HEK293 (cell line): Measurements from ENCODE around the gene BAIAP2.

Source experiments
- CTCF ChIA-PET: fragments of 350-600 bp; formaldehyde crosslinking; extraction: SDS; loops from one replicate; lab custom pipeline; 2021; ENCODE audit warnings: antibody characterized with exemption; lab: Yijun Ruan, JAX
- POLR2A ChIA-PET: fragments of 300-600 bp; formaldehyde crosslinking; extraction: SDS; loops from one replicate; lab custom pipeline; 2020; ENCODE audit warnings: antibody characterized with exemption, inconsistent platforms; lab: Yijun Ruan, JAX
- H3K27ac ChIP-seq: fragments of 200-500 bp; sonication (Bioruptor generic); 2 replicates; pipeline ENCODE4 v1.5.1; 2014; ENCODE audit warnings: low read depth, low read length, control low read depth, inconsistent platforms; ENCODE audit errors: extremely low read depth
- H3K36me3 ChIP-seq, 2 experiments: fragments of 200-500 bp in 1 of 2; sonication (Bioruptor generic) in 1 of 2; 1 replicate in 1 of 2; 2 replicates in 1 of 2; pipeline ENCODE4 v1.5.1; 2014 to 2017; ENCODE audit warnings: inconsistent platforms in 2 of 2, low read length in 2 of 2; ENCODE audit not compliant: control insufficient read depth in 2 of 2, insufficient read depth in 1 of 2
- H3K4me1 ChIP-seq: fragments of 200-500 bp; sonication (Bioruptor generic); 2 replicates; pipeline ENCODE4 v1.5.1; 2014; ENCODE audit warnings: mild to moderate bottlenecking, low read length, inconsistent platforms; ENCODE audit not compliant: control insufficient read depth, insufficient read depth
- H3K4me3 ChIP-seq: 2 replicates; pipeline ENCODE4 v1.5.1; 2011; ENCODE audit warnings: low read depth, mild to moderate bottlenecking, control low read depth, low read length, moderate library complexity
- H3K9me3 ChIP-seq: fragments of 200-500 bp; sonication (Bioruptor generic); 2 replicates; pipeline ENCODE4 v1.5.1; 2014; ENCODE audit warnings: low read depth, low read length, inconsistent platforms; ENCODE audit not compliant: control insufficient read depth, insufficient read depth
- ATF2 ChIP-seq: fragments of 450-650 bp; formaldehyde crosslinking; IDR thresholded peaks from 2 replicates; pipeline ENCODE4 v1.5.1; 2016; ENCODE audit warnings: missing biosample characterization, missing genetic modification characterization, low read depth
- GLIS1 ChIP-seq: fragments of 450-650 bp; formaldehyde crosslinking; IDR thresholded peaks from 2 replicates; pipeline ENCODE4 v1.5.1; 2016; ENCODE audit warnings: missing biosample characterization, missing genetic modification characterization
- IKZF3 ChIP-seq: fragments of 450-650 bp; IDR thresholded peaks from 2 replicates; pipeline ENCODE4 v1.5.0; 2018; ENCODE audit warnings: missing biosample characterization, mild to moderate bottlenecking, missing genetic modification characterization, moderate library complexity
- ZBTB11 ChIP-seq: fragments of 450-650 bp; formaldehyde crosslinking; conservative IDR thresholded peaks from 2 replicates; pipeline ENCODE4 v1.5.1; 2016; ENCODE audit warnings: low read depth, missing biosample characterization, missing genetic modification characterization
- ZBTB7A ChIP-seq: fragments of 450-650 bp; formaldehyde crosslinking; IDR thresholded peaks from 2 replicates; pipeline ENCODE4 v1.5.1; 2016; ENCODE audit warnings: low read depth, missing biosample characterization, missing genetic modification characterization
- ZIC2 ChIP-seq: fragments of 450-650 bp; formaldehyde crosslinking; IDR thresholded peaks from 2 replicates; pipeline ENCODE4 v1.5.1; 2016; ENCODE audit warnings: missing biosample characterization, missing genetic modification characterization
- ZNF132 ChIP-seq: fragments of 450-650 bp; formaldehyde crosslinking; IDR thresholded peaks from 2 replicates; pipeline ENCODE4 v1.5.1; 2017; ENCODE audit warnings: missing biosample characterization, missing genetic modification characterization, borderline replicate concordance
- ZNF19 ChIP-seq: fragments of 450-650 bp; formaldehyde crosslinking; IDR thresholded peaks from 2 replicates; pipeline ENCODE4; 2016; ENCODE audit warnings: missing biosample characterization, missing genetic modification characterization, low read depth
- ZNF2 ChIP-seq: fragments of 450-650 bp; formaldehyde crosslinking; IDR thresholded peaks from 2 replicates; pipeline ENCODE4 v1.5.1; 2016; ENCODE audit warnings: missing biosample characterization, missing genetic modification characterization
- ZNF311 ChIP-seq: fragments of 450-650 bp; formaldehyde crosslinking; IDR thresholded peaks from 2 replicates; pipeline ENCODE4 v1.5.1; 2017; ENCODE audit warnings: missing biosample characterization, missing genetic modification characterization, borderline replicate concordance
- ZNF354C ChIP-seq: fragments of 450-650 bp; formaldehyde crosslinking; IDR thresholded peaks from 2 replicates; pipeline ENCODE4 v1.5.1; 2016; ENCODE audit warnings: missing biosample characterization, missing genetic modification characterization, low read depth, borderline replicate concordance
- ZNF398 ChIP-seq: fragments of 450-650 bp; formaldehyde crosslinking; IDR thresholded peaks from 2 replicates; pipeline ENCODE4 v1.5.1; 2017; ENCODE audit warnings: missing biosample characterization, missing genetic modification characterization
- ZNF423 ChIP-seq: fragments of 450-650 bp; formaldehyde crosslinking; IDR thresholded peaks from 2 replicates; pipeline ENCODE4 v1.5.1; 2016; ENCODE audit warnings: missing biosample characterization, missing genetic modification characterization
- ZNF488 ChIP-seq: fragments of 450-650 bp; formaldehyde crosslinking; IDR thresholded peaks from 2 replicates; pipeline ENCODE4 v1.5.1; 2016; ENCODE audit warnings: missing biosample characterization, missing genetic modification characterization
- ZNF660 ChIP-seq: fragments of 450-650 bp; IDR thresholded peaks from 2 replicates; pipeline ENCODE4 v1.5.1; 2018; ENCODE audit warnings: missing biosample characterization, mild to moderate bottlenecking, missing genetic modification characterization
- ZNF777 ChIP-seq: fragments of 450-650 bp; formaldehyde crosslinking; IDR thresholded peaks from 2 replicates; pipeline ENCODE4 v1.5.1; 2017; ENCODE audit warnings: missing biosample characterization, missing genetic modification characterization, borderline replicate concordance
- ZSCAN23 ChIP-seq: fragments of 450-650 bp; formaldehyde crosslinking; IDR thresholded peaks from 2 replicates; pipeline ENCODE4 v1.5.1; 2016; ENCODE audit warnings: missing biosample characterization, missing genetic modification characterization
- ZSCAN5A ChIP-seq: fragments of 450-650 bp; formaldehyde crosslinking; IDR thresholded peaks from 2 replicates; pipeline ENCODE4 v1.5.1; 2016; ENCODE audit warnings: missing biosample characterization, missing genetic modification characterization

BAIAP2 gene

GRCh38 chr17:81110488-81111040, 75.6 kb downstream of the BAIAP2 start:
- CTCF ChIA-PET: no interaction called here
- H3K4me3 ChIP-seq: no peak overlapping the region
- TF ChIP-seq ZIC2 (peak; percentile 96), GLIS1 (tag by site-specific recombination) (peak; percentile 36), ZNF354C (tag by site-specific recombination) (no peak), ZNF777 (tag by site-specific recombination) (no peak), ZNF423 (tag by site-specific recombination) (peak; percentile 25; the same call in 1 of the 2 replicates), ZBTB11 (tag by site-specific recombination) (no peak)
- POLR2A ChIA-PET: no interaction called here
- no peaks in the 10 kb centered on the region for H3K4me1 ChIP-seq
- H3K27ac ChIP-seq: no peak overlapping the region
- no peaks in the 10 kb centered on the region for H3K9me3 ChIP-seq
- H3K36me3 ChIP-seq: peaks cover 0 to 8% of the 10 kb centered on the region in 2 experiments; a peak in 1 of 3 replicates

- Histone ChIP-seq H3K27ac (no peak overlapping the region), H3K4me1 (no peaks in the 10 kb centered on the region), H3K4me3 (no peak overlapping the region), H3K9me3 (no peaks in the 10 kb centered on the region), H3K36me3 (peaks cover 0 to 8% of the 10 kb centered on the region in 2 experiments; a peak in 1 of 3 replicates)
- TF ChIP-seq ZNF488 (no peak), ATF2 (tag by site-specific recombination) (no peak), ZNF2 (no peak), ZSCAN23 (tag by site-specific recombination) (no peak)
- CTCF ChIA-PET: interaction anchor here (0.6 to 1.1 kb wide), 2 partner anchors 88 to 319 kb away, joined by 4 to 6 read pairs; no protein-coding TSS in a partner anchor
- POLR2A ChIA-PET: no interaction called here
Measured at GRCh38 chr17:81111066-81111465, 76.1 kb downstream of the BAIAP2 start.

GRCh38 chr17:81112450-81112849, 77.5 kb downstream of the BAIAP2 start:
- ChIA-PET CTCF (interaction anchor here (0.5 to 1.1 kb wide), 3 partner anchors 10 to 518 kb away, joined by 3 to 4 read pairs (median 4); no protein-coding TSS in a partner anchor), POLR2A (no interaction called here)
- no peaks in the 10 kb centered on the region for H3K4me1 ChIP-seq
- H3K27ac ChIP-seq: no peak overlapping the region
- no peaks in the 10 kb centered on the region for H3K9me3 ChIP-seq
- no peak overlapping the region for H3K4me3 ChIP-seq
- H3K36me3 ChIP-seq: peaks cover 0 to 9% of the 10 kb centered on the region in 2 experiments; a peak in 1 of 3 replicates
- TF ChIP-seq IKZF3 (tag by site-specific recombination) (no peak), ZNF660 (tag by site-specific recombination) (no peak), ZNF398 (no peak), ZNF132 (tag by site-specific recombination) (no peak), ZSCAN5A (tag by site-specific recombination) (no peak), ZNF19 (tag by site-specific recombination) (no peak), ATF2 (tag by site-specific recombination) (no peak), ZNF311 (tag by site-specific recombination) (no peak), ZBTB7A (tag by site-specific recombination) (no peak)
